SKM-1 treated with dmso at 0.1 percent for 144 hours (cell line): ENCODE measurements around the gene SPDYE18.
"Not testable (repeated sequence)": the region's sequence is repeated elsewhere in the genome, so short reads cannot be mapped to it uniquely, and the experiment has no call there.

Source experiments
- DNase-seq: peaks from one replicate; lab custom pipeline; 2025; ENCODE audit not compliant: unreplicated experiment; lab: John Stamatoyannopoulos, UW

SPDYE18 gene

GRCh38 chr7:77006127-77007110, 55.9 kb downstream of the SPDYE18 start:
- not testable (repeated sequence) for DNase-seq

- not testable (repeated sequence) for DNase-seq
Observed at GRCh38 chr7:77005461-77006057, 56.8 kb downstream of the SPDYE18 start.

GRCh38 chr7:77004151-77004550, 58.2 kb downstream of the SPDYE18 start:
- DNase-seq, result not testable (repeated sequence)

- not testable (repeated sequence) for DNase-seq
Observed at GRCh38 chr7:77003241-77003640, 59.1 kb downstream of the SPDYE18 start.

GRCh38 chr7:77002678-77003233, 59.6 kb downstream of the SPDYE18 start:
- not testable (repeated sequence) for DNase-seq

GRCh38 chr7:77002104-77002503, 60.3 kb downstream of the SPDYE18 start:
- DNase-seq, result not testable (repeated sequence)
